WTC11 (cell line): ENCODE measurements around the gene DNAJA4. TPM values are rescaled to one million over a fixed set of nuclear protein-coding genes. Genes with fewer than 3 reads are reported as not detected.

Source experiments
- AFF4 ChIP-seq: sonication (generic); formaldehyde crosslinking; IDR thresholded peaks from 2 replicates; pipeline ENCODE4 v1.8.1; 2023; ENCODE audit warnings: mild to moderate bottlenecking, missing genetic modification reagents, borderline replicate concordance
- AR ChIP-seq: fragments of 250-450 bp; sonication (Bioruptor Pico); IDR thresholded peaks from 2 replicates; pipeline ENCODE4 v1.9.0; 2021; ENCODE audit warnings: mild to moderate bottlenecking
- ATF3 ChIP-seq: sonication (generic); formaldehyde crosslinking; conservative IDR thresholded peaks from 2 replicates; pipeline ENCODE4 v1.8.1; 2022; ENCODE audit warnings: mild to moderate bottlenecking, missing genetic modification reagents
- CREB1 ChIP-seq: sonication (generic); formaldehyde crosslinking; IDR thresholded peaks from 2 replicates; pipeline ENCODE4 v1.8.0; 2023; ENCODE audit warnings: mild to moderate bottlenecking, missing genetic modification reagents
- CREM ChIP-seq: sonication (generic); formaldehyde crosslinking; IDR thresholded peaks from 2 replicates; pipeline ENCODE4 v1.8.1; 2022; ENCODE audit warnings: mild to moderate bottlenecking, missing genetic modification reagents, moderate library complexity
- EMX1 ChIP-seq: fragments of 250-450 bp; sonication (Bioruptor Pico); IDR thresholded peaks from 2 replicates; pipeline ENCODE4 v1.8.0; 2021; ENCODE audit warnings: mild to moderate bottlenecking
- ESRRA ChIP-seq: sonication (generic); formaldehyde crosslinking; IDR thresholded peaks from 2 replicates; pipeline ENCODE4 v1.8.1; 2022; ENCODE audit warnings: mild to moderate bottlenecking, missing genetic modification reagents, borderline replicate concordance
- FOXP1 ChIP-seq: sonication (generic); formaldehyde crosslinking; IDR thresholded peaks from 2 replicates; pipeline ENCODE4 v1.8.0; 2022; ENCODE audit warnings: missing genetic modification reagents, mild to moderate bottlenecking, moderate library complexity, borderline replicate concordance
- IRF2 ChIP-seq: sonication (generic); formaldehyde crosslinking; IDR thresholded peaks from 2 replicates; pipeline ENCODE4 v1.8.0; 2022; ENCODE audit warnings: low read depth, missing genetic modification reagents, borderline replicate concordance
- OVOL2 ChIP-seq: fragments of 250-450 bp; sonication (Bioruptor Pico); IDR thresholded peaks from 2 replicates; pipeline ENCODE4 v1.9.0; 2021; ENCODE audit warnings: mild to moderate bottlenecking, borderline replicate concordance
- SMAD3 ChIP-seq: sonication (generic); formaldehyde crosslinking; IDR thresholded peaks from 2 replicates; pipeline ENCODE4 v1.8.0; 2022; ENCODE audit warnings: missing genetic modification reagents, mild to moderate bottlenecking, borderline replicate concordance
- SP1 ChIP-seq: sonication (generic); formaldehyde crosslinking; conservative IDR thresholded peaks from 2 replicates; pipeline ENCODE4 v1.8.1; 2022; ENCODE audit warnings: missing genetic modification reagents
- TP53 ChIP-seq: sonication (generic); formaldehyde crosslinking; IDR thresholded peaks from 2 replicates; pipeline ENCODE4 v1.8.1; 2023; ENCODE audit warnings: mild to moderate bottlenecking, missing genetic modification reagents
- ZMAT4 ChIP-seq: fragments of 250-450 bp; sonication (Bioruptor Pico); IDR thresholded peaks from 2 replicates; pipeline ENCODE4 v1.9.0; 2021; ENCODE audit warnings: mild to moderate bottlenecking
- ZNF232 ChIP-seq: sonication (generic); formaldehyde crosslinking; IDR thresholded peaks from 2 replicates; pipeline ENCODE4 v1.8.0; 2022; ENCODE audit warnings: mild to moderate bottlenecking, missing genetic modification reagents
- ZNF512 ChIP-seq: sonication (generic); formaldehyde crosslinking; IDR thresholded peaks from 2 replicates; pipeline ENCODE4 v1.8.1; 2022; ENCODE audit warnings: missing genetic modification reagents, borderline replicate concordance
- total RNA-seq: library from RNA; stranded (reverse); gene quantifications from 3 replicates; pipeline ENCODE4 v1.2.3, GENCODE V29; 2021

Gene DNAJA4
- total RNA-seq, 1 experiment from 2014 or later: 7.8 TPM

- no peak for TF ChIP-seq ZNF512 (CRISPR knock-in tag)
- TF ChIP-seq ZMAT4 (CRISPR knock-in tag): no peak
- no peak for TF ChIP-seq CREB1 (CRISPR knock-in tag)
- TF ChIP-seq EMX1 (CRISPR knock-in tag): no peak
- TF ChIP-seq CREM (CRISPR knock-in tag): peak; percentile 35; the same call in 1 of the 2 replicates
- TF ChIP-seq ATF3 (CRISPR knock-in tag): no peak
- TF ChIP-seq ZNF232 (CRISPR knock-in tag): peak; percentile 54; the same call in 1 of the 2 replicates
- no peak; the same call in 1 of the 2 replicates for TF ChIP-seq SP1 (CRISPR knock-in tag)
- TF ChIP-seq ESRRA (CRISPR knock-in tag): no peak
- TF ChIP-seq IRF2: no peak
- 0 out of 2 replicates have a peak, but pooled peaks have one; percentile 18 for TF ChIP-seq FOXP1 (CRISPR knock-in tag)
- TF ChIP-seq AFF4 (CRISPR knock-in tag): no peak
- no peak for TF ChIP-seq TP53
- no peak for TF ChIP-seq SMAD3 (CRISPR knock-in tag)
- TF ChIP-seq AR (CRISPR knock-in tag): no peak
- no peak for TF ChIP-seq OVOL2
Observed at GRCh38 chr15:78264304-78265136, at the start of gene DNAJA4 (continued).
